Stimulated activated CD4-positive, alpha-beta T cell treated with anti-CD3 and anti-CD28 coated beads, Interleukin-4, amount 100 ng/mL, for 1 hour (primary cell): Measurements from ENCODE around the gene TEX52.
"Not testable (repeated sequence)": the region's sequence is repeated elsewhere in the genome, so short reads cannot be mapped to it uniquely, and the experiment has no call there.

Source experiments
- DNase-seq: peaks from one replicate; pipeline ENCODE4 v3.0.0-alpha.2; 2020

TEX52 gene

GRCh38 chr12:2857021-2857431, at the start of gene TEX52:
TSS of gene TEX52 (minus strand) at chr12:2857039. CDS start at chr12:2857026, 13 bp downstream.
- no peak for DNase-seq

- DNase-seq, result no peak
Observed at GRCh38 chr12:2904260-2904659, 47.4 kb upstream of the TEX52 start.

GRCh38 chr12:2902272-2902880, 45.5 kb upstream of the TEX52 start:
- no peak for DNase-seq

- no peak for DNase-seq
Observed at GRCh38 chr12:2900642-2901041, 43.8 kb upstream of the TEX52 start.

GRCh38 chr12:2897418-2897817, 40.6 kb upstream of the TEX52 start:
- DNase-seq, result no peak

- DNase-seq, result no peak
Observed at GRCh38 chr12:2895511-2895910, 38.7 kb upstream of the TEX52 start.

GRCh38 chr12:2895051-2895451, 38.2 kb upstream of the TEX52 start:
- no peak for DNase-seq

- DNase-seq, result no peak
Observed at GRCh38 chr12:2893007-2893406, 36.2 kb upstream of the TEX52 start.

- DNase-seq, result no peak
Observed at GRCh38 chr12:2892246-2892645, 35.4 kb upstream of the TEX52 start.

- DNase-seq, result peak; percentile 26
Observed at GRCh38 chr12:2891240-2892053, 34.6 kb upstream of the TEX52 start.

- peak; percentile 98 for DNase-seq
Observed at GRCh38 chr12:2890388-2891239, 33.8 kb upstream of the TEX52 start, which contains the start of gene TULP3. TSS of gene TULP3 (plus strand) at chr12:2890891. CDS start at chr12:2890948, 57 bp downstream.

GRCh38 chr12:2890001-2890387, 33.2 kb upstream of the TEX52 start:
- no peak for DNase-seq

GRCh38 chr12:2886768-2887450, 30.1 kb upstream of the TEX52 start:
- DNase-seq, result no peak

GRCh38 chr12:2884810-2885209, 28.0 kb upstream of the TEX52 start:
- DNase-seq, result no peak

- DNase-seq, result no peak
Observed at GRCh38 chr12:2879853-2880252, 23.0 kb upstream of the TEX52 start.

GRCh38 chr12:2877953-2878732, 21.3 kb upstream of the TEX52 start:
- DNase-seq, result peak; percentile 3

GRCh38 chr12:2877047-2877952, 20.5 kb upstream of the TEX52 start, which contains the start of the genes FOXM1 and RHNO1:
TSS of gene FOXM1 (minus strand) at chr12:2877174. CDS start at chr12:2874478, 2,696 bp downstream.
TSS of gene RHNO1 (plus strand) at chr12:2877223. CDS start at chr12:2885367, 8,144 bp downstream.
- DNase-seq, result peak; percentile 85

- DNase-seq, result no peak
Observed at GRCh38 chr12:2876431-2877046, 19.7 kb upstream of the TEX52 start.

GRCh38 chr12:2868986-2869632, 12.3 kb upstream of the TEX52 start:
- DNase-seq, result not testable (repeated sequence)

GRCh38 chr12:2864198-2864597, 7.4 kb upstream of the TEX52 start:
- DNase-seq, result no peak
